Small intestine (tissue), 7 donors: ENCODE data around the gene MYBBP1A. TPM values are rescaled to one million over a fixed set of nuclear protein-coding genes. Genes with fewer than 3 reads are reported as not detected.
"Not testable (repeated sequence)": the region's sequence is repeated elsewhere in the genome, so short reads cannot be mapped to it uniquely, and the experiment has no call there.

Experiments
- DNase-seq, 2 donors: peaks; one replicate each; pipeline versions ENCODE4 v3.0.0 to v3.0.0-alpha.2; 2013
- FAIRE-seq: peaks from 2 replicates; lab custom pipeline; 2012; peaks lifted over from hg19 to GRCh38; lab: Jason Lieb, UNC
- H3K27ac ChIP-seq, 3 donors: one replicate each; pipeline ENCODE4 v1.5.1; 2013; ENCODE audit warnings: low read length in 2 of 3, mild to moderate bottlenecking in 2 of 3, control low read depth in 1 of 3, inconsistent platforms in 1 of 3, low read depth in 1 of 3, moderate library complexity in 1 of 3
- H3K27me3 ChIP-seq, 3 donors: one replicate each; pipeline ENCODE4 v1.6.1; 2013; ENCODE audit warnings: low read length in 3 of 3, inconsistent platforms in 1 of 3; ENCODE audit not compliant: control insufficient read depth in 3 of 3, insufficient read depth in 3 of 3
- H3K36me3 ChIP-seq, 3 donors: one replicate each; pipeline ENCODE4 v1.6.1; 2013; ENCODE audit warnings: low read length in 3 of 3, inconsistent platforms in 1 of 3, low read depth in 1 of 3, mild to moderate bottlenecking in 1 of 3, moderate library complexity in 1 of 3; ENCODE audit not compliant: control insufficient read depth in 3 of 3, insufficient read depth in 2 of 3
- H3K4me1 ChIP-seq, 3 donors: one replicate each; pipeline ENCODE4 v1.6.1; 2013; ENCODE audit warnings: low read length in 2 of 3, inconsistent platforms in 1 of 3, low read depth in 1 of 3, mild to moderate bottlenecking in 1 of 3, moderate library complexity in 1 of 3; ENCODE audit not compliant: control insufficient read depth in 3 of 3, insufficient read depth in 2 of 3
- H3K4me3 ChIP-seq, 3 donors: one replicate each; pipeline ENCODE4 v1.5.1; 2013; ENCODE audit warnings: low read length in 3 of 3, control low read depth in 1 of 3, inconsistent platforms in 1 of 3, low read depth in 1 of 3, mild to moderate bottlenecking in 1 of 3, moderate library complexity in 1 of 3
- H3K9me3 ChIP-seq, 2 donors: one replicate each; pipeline ENCODE4 v1.6.1; 2013; ENCODE audit warnings: low read depth in 1 of 2, low read length in 1 of 2; ENCODE audit not compliant: control insufficient read depth in 2 of 2, insufficient read depth in 1 of 2
- WGBS, 3 donors: extraction: QIAGEN DNeasy Blood & Tissue Kit; methylation state at CpG; one replicate each; pipeline ENCODE4 v1.1.7; 2013; 5-methylcytosine and 5-hydroxymethylcytosine counted together
- polyA plus RNA-seq, 4 donors: library from polyadenylated mRNA; stranded (reverse) in 3 of 4; unstranded in 1 of 4; fragments of 200-250 nt in 3 of 4; fragments of 120-200 nt in 1 of 4; gene quantifications; one replicate each; pipeline versions ENCODE4 v1.2.1 to v1.2.3, GENCODE V29; 2013
- donor health status: healthy with polysubstance abuse.
- donor health status: control.
- donor health status: control.
- donor health status: Bipolar disorder and iron deficiency.
- donor health status: healthy.

MYBBP1A gene
- polyA plus RNA-seq, 4 donors: 15.0 to 43.5 (median 25.1) TPM

DNA sequence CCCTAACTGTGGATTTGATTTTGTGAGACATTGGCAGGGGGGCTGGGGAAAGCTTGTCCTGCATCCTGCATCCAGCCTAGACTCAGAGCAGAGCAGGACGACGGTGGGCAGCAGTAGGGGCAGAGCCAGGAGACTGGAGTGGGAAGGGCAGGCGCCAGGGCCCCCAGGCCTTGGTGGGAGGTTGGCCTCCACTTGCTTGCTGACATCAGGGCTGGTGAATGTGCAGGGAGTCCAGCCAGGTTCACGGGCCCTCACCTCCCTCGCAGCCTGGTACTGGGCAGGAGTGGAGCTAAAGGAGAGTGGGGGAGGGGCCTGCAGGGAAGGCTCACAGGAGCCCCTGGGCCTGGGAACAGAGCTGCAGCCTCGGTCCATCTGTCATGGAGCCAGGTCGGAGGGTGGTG, 26.9 kb upstream of the MYBBP1A start:
- 59 to 76% (median 73%) methylated on average over 7 of the region's 7 CpGs for WGBS, 3 donors
- no peak for FAIRE-seq

DNA sequence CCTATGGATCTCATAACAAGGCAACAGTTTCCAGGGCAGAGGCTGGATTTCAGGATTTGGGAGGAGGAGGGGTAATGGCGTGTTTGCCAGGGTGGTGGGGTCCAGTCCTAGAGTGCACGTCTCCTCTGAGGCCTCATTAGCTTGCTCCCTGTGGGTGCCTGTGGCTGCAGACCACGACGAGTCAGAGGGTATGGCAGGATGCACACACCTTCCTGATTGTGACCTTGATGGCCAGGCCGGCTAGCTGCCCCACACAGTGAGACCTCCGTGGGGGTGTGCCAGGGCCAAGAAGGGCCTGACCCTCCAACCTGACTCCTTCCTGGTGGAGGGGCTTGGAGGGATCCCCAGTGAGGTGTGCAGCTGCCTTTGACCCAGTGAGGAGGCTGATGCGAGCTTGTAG, 25.1 kb upstream of the MYBBP1A start:
- WGBS, 3 donors: 54 to 60% (median 57%) methylated on average over 7 of the region's 7 CpGs
- no peaks in the 10 kb centered on the region for H3K36me3 ChIP-seq
- no peak overlapping the region for H3K4me3 ChIP-seq
- H3K4me1 ChIP-seq: peaks cover 0 to 33% (median 0%) of the 10 kb centered on the region in 3 donors
- DNase-seq (no peak), FAIRE-seq (no peak)
- H3K27ac ChIP-seq: no peak overlapping the region
- H3K9me3 ChIP-seq: no peaks in the 10 kb centered on the region
- peaks cover 11 to 18% (median 15%) of the 10 kb centered on the region in 3 donors for H3K27me3 ChIP-seq

More for the DNA sequence above, 26.9 kb upstream of the MYBBP1A start:
- no peaks in the 10 kb centered on the region for H3K9me3 ChIP-seq
- no peak for DNase-seq
- peaks cover 0 to 30% (median 0%) of the 10 kb centered on the region in 3 donors for H3K4me1 ChIP-seq
- peaks cover 0 to 2% (median 0%) of the 10 kb centered on the region in 3 donors for H3K36me3 ChIP-seq
- H3K27ac ChIP-seq: no peak overlapping the region
- peaks cover 11 to 23% (median 18%) of the 10 kb centered on the region in 3 donors for H3K27me3 ChIP-seq
- no peak overlapping the region for H3K4me3 ChIP-seq

DNA sequence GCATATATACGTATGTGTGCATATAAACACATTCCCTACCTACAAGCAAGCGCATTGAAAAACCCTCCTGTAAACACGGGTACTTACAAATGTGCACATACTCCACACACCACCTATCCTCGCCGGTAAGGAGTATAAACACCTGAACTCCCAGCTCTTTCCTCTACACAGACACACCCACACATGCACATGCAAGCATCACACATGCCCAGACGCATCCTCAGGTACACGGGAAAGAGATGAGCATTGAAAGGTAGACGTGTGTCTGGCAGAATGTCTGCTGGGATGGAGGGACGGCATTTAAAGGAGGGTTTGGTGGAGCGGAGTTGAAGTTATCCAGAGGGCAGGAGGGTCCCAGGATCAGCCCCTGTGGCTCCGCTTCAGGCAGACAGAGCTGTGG, 24.5 kb upstream of the MYBBP1A start:
- H3K36me3 ChIP-seq: no peaks in the 10 kb centered on the region
- FAIRE-seq (no peak), DNase-seq (no peak)
- H3K27me3 ChIP-seq: peaks cover 9 to 14% (median 11%) of the 10 kb centered on the region in 3 donors
- H3K4me3 ChIP-seq: no peak overlapping the region
- no peak overlapping the region for H3K27ac ChIP-seq
- peaks cover 0 to 29% (median 0%) of the 10 kb centered on the region in 3 donors for H3K4me1 ChIP-seq
- WGBS, 3 donors: 74 to 82% (median 79%) methylated on average over 11 of the region's 11 CpGs
- H3K9me3 ChIP-seq: no peaks in the 10 kb centered on the region

DNA sequence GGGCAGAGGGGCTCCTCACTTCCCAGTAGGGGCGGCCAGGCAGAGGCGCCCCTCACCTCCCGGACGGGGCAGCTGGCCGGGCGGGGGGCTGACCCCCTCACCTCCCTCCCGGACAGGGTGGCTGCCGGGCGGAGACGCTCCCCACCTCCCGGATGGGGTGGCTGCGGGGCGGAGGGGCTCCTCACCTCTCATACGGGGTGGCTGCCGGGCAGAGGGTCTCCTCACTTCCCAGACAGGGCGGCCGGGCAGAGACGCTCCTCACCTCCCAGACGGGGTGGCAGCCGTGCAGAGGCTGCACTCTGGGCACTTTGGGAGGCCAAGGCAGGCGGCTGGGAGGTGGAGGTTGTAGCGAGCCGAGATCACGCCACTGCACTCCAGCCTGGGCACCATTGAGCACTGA, 23.2 kb upstream of the MYBBP1A start:
- H3K4me1 ChIP-seq: peaks cover 0 to 21% (median 0%) of the 10 kb centered on the region in 3 donors
- not testable (repeated sequence) for H3K27me3 ChIP-seq, H3K27ac ChIP-seq, H3K9me3 ChIP-seq, H3K4me3 ChIP-seq, FAIRE-seq, DNase-seq, H3K36me3 ChIP-seq
- 93 to 99% (median 94%) methylated on average over 11 to 24 of the region's 24 CpGs for WGBS, 3 donors

DNA sequence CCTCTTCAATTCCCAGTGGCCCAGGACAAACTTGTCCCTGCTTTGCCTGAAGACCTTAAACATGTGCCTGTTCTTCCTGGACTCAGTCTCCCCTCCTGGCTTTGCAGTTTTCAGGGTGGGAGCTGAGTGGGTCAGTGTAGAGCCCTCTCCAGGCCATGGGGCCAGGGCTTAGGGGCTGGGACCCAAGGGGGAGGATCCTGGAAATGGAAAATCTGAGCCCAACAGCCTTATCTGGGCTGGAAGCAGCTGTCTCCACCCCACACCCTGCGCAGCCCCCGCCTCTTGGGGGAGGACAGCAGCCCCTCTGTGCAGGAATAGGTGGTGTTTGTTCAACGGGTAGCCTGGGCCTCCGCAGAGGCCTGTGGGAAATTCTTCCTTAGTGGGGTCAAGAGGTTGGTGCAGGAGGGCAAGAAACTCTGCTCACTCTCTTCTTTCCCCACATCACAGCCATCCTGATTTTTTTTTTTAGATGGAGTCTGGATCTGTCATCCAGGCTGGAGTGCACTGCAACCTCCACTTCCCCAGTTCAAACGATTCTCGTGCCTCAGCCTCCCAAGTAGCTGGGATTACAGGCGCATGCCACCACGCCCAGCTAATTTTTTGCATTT, 22.3 kb upstream of the MYBBP1A start:
- no peak for FAIRE-seq
- H3K27ac ChIP-seq: peak overlapping the region in 1 of 3 donors; percentile 49
- H3K4me3 ChIP-seq: no peak overlapping the region
- DNase-seq: no peak
- peaks cover 0 to 17% (median 0%) of the 10 kb centered on the region in 3 donors for H3K4me1 ChIP-seq
- H3K36me3 ChIP-seq: no peaks in the 10 kb centered on the region
- peaks cover 0 to under 1% (median 0%) of the 10 kb centered on the region in 3 donors for H3K27me3 ChIP-seq
- 76 to 93% (median 84%) methylated on average over 8 of the region's 8 CpGs for WGBS, 3 donors
- H3K9me3 ChIP-seq: no peaks in the 10 kb centered on the region

DNA sequence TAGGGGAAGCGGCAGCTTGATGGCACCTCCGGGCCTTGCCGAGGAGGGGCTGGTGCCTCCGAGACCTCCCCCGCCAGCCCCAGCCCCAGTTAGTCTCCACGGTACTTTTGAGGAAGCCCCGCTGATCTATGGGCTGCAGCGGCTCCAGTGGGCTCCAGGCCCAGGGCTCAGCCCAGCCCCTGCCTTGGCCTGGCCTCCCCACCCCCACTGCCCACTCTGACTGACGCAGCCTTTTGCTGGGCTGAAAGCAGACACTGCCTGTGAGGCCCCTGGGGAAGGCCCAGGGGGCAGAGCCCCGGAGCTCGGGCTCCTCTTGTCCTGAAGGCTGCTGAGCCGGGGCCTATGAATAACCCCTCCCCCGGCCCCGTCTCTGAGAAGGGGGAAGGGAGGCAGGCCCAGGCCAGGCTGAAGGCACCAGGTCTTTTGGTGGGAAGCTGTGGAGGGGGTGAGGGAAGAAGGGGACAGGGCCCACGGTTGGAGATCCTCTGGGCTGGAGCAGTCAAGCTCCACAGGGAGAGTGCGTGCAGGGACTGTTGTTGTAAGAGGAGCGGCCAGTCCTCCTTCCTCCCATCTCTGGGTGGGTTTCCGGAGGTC, 21.6 kb upstream of the MYBBP1A start:
- Histone ChIP-seq H3K27me3 (no peaks in the 10 kb centered on the region), H3K27ac (peak overlapping the region in 1 of 3 donors; percentile 49), H3K4me1 (peaks cover 0 to 17% (median 0%) of the 10 kb centered on the region in 3 donors), H3K9me3 (no peaks in the 10 kb centered on the region), H3K4me3 (no peak overlapping the region), H3K36me3 (no peaks in the 10 kb centered on the region)
- 69 to 85% (median 77%) methylated on average over 18 of the region's 18 CpGs for WGBS, 3 donors
- no peak for FAIRE-seq
- DNase-seq: no peak

DNA sequence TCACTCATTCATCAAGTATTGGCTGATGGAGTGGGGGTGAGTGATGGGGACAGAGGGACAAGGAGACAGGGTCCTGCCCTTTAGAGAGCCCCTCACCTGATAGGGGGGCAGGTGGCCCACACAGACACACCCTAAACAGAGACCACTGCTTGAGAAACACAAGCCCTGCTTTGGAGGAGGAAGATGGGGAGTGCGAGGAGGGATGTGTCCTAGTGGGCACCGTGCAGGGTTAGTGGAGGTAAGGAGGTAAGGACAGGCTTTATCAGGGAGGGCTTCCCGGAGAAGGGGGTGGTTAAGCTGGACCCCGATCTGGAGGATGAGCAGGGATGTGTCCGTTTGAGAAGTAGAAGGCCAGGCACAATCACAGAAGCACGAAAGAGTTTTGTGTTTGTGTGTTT, 21.0 kb upstream of the MYBBP1A start:
- Histone ChIP-seq H3K9me3 (no peaks in the 10 kb centered on the region), H3K27ac (no peak overlapping the region), H3K36me3 (no peaks in the 10 kb centered on the region), H3K4me3 (no peak overlapping the region), H3K27me3 (no peaks in the 10 kb centered on the region), H3K4me1 (peaks cover 0 to 17% (median 0%) of the 10 kb centered on the region in 3 donors)
- WGBS, 3 donors: 84 to 88% (median 85%) methylated on average over 6 of the region's 6 CpGs
- DNase-seq: no peak
- FAIRE-seq: no peak

DNA sequence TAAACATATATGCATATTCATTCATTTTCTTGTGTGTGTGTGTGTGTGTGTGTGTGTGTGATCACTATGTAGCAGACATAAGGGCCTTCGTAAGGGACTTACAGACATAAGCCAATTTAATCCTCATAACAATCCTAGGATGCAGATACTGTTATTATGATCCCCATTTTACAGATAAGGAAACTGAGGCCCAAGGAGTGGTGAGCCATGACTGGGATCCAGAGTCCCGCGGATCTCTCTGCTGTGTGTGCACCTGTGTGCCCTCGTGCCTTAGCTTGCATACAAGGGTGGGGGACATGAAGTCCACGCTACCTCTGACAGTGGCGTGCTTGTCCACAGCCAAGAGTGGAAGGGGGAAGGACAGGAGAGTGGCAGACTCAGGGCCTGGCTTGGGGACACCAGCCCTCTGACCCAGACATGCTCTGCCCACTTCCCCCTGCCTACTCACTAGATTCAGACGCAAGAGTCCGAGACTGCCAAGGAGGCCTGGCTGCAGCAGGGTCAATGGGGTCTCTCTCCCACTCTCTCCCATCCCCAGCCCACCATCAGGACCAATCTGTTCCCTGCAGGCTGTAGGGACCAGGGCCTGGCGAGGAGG, 19.4 kb upstream of the MYBBP1A start:
- 93 to 95% (median 94%) methylated on average over 9 of the region's 9 CpGs for WGBS, 3 donors
- FAIRE-seq: no peak

More for the DNA sequence above, 19.4 kb upstream of the MYBBP1A start:
- no peak for DNase-seq
- no peak overlapping the region for H3K27ac ChIP-seq
- H3K4me1 ChIP-seq: peaks cover 0 to 17% (median 0%) of the 10 kb centered on the region in 3 donors
- H3K36me3 ChIP-seq: no peaks in the 10 kb centered on the region
- H3K9me3 ChIP-seq: no peaks in the 10 kb centered on the region
- H3K27me3 ChIP-seq: no peaks in the 10 kb centered on the region
- no peak overlapping the region for H3K4me3 ChIP-seq
